ENCODE results near the gene AAK1. TPM values are rescaled to one million over a fixed set of nuclear protein-coding genes. Genes with fewer than 3 reads are reported as not detected.

Gene AAK1
- total and polyA plus RNA-seq, 10 of the 15 experiments (the other 5 are each of a cell fraction or from before 2014, with no cell fraction given) = 2.9 to 41.4 (median 17.5) TPM

GRCh38 chr2:69660637-69661036 lies 17.1 kb upstream of the AAK1 start:
- DNase-seq (ENCODE audit: low read depth, low spot score) = no peak
- no peaks in the 10 kb centered on the region for H3K79me2 ChIP-seq (ENCODE audit: control insufficient read depth, insufficient read depth, low read length)
- ChIA-PET POLR2A (interaction anchor here (0.5 to 1.2 kb wide), 3 partner anchors 11 to 583 kb away, joined by 3 to 5 read pairs (median 3); no protein-coding TSS in a partner anchor), SMC1A (ENCODE audit: uncharacterized antibody, unreplicated experiment) (interaction anchor here (1.0 to 2.4 kb wide), 6 partner anchors 9 to 95 kb away, joined by 3 to 8 read pairs (median 3); no protein-coding TSS in a partner anchor), CTCF (interaction anchor here (0.7 to 1.5 kb wide), 2 partner anchors 18 to 95 kb away, joined by 3 read pairs; no protein-coding TSS in a partner anchor), RAD21 (ENCODE audit: unreplicated experiment) (interaction anchor here (1.0 kb wide), 1 partner anchor 22 kb away, joined by 3 read pairs; no protein-coding TSS in a partner anchor)
- no peak overlapping the region for H2AFZ ChIP-seq (ENCODE audit: control insufficient read depth, low read depth, low read length)
- no peak for ATAC-seq
- H3K4me2 ChIP-seq (ENCODE audit: control insufficient read depth, insufficient read depth) = no peak overlapping the region
- in situ Hi-C loops (cut with MboI) (no loop called here), intact Hi-C loops (cut with micrococcal nuclease; ENCODE audit: unreplicated experiment) (no loop called here)
- no TSS peak for BruUV-seq (replicated peaks)
- WGBS (ENCODE audit: insufficient coverage, insufficient replicate concordance, low lambda C conversion rate, missing lambda C conversion rate) = 44% methylated on average over 1 of the region's 1 CpG
- H3K9me3 ChIP-seq (replicated peaks; ENCODE audit: control insufficient read depth, insufficient read depth, low read length) = no peaks in the 10 kb centered on the region; the same call in 2 of the 3 replicates
- no peaks in the 10 kb centered on the region; a peak in 1 of 4 replicates for H3K27me3 ChIP-seq (replicated peaks in 1 of 2; ENCODE audit: control insufficient read depth in 2 of 2, insufficient read depth in 2 of 2, low read length in 1 of 2)
- H4K20me1 ChIP-seq (ENCODE audit: control insufficient read depth, insufficient read depth) = no peaks in the 10 kb centered on the region
- no peaks in the 10 kb centered on the region for H3K4me1 ChIP-seq (ENCODE audit: control insufficient read depth, insufficient read depth, low read length)
- no peak for FAIRE-seq
- no peak overlapping the region for H3K4me3 ChIP-seq
- no peak overlapping the region for H3K27ac ChIP-seq (ENCODE audit: control insufficient read depth, insufficient read depth)
- TF ChIP-seq E2F8 (IDR thresholded peaks at IDR 0.05; ENCODE audit: low read depth, partially characterized antibody) (no peak), CHD1 (IDR thresholded peaks at IDR 0.05; ENCODE audit: low read depth, low read length) (no peak), ZBTB40 (IDR thresholded peaks at IDR 0.05; ENCODE audit: borderline replicate concordance) (no peak)
- no peaks in the 10 kb centered on the region for H3K36me3 ChIP-seq (ENCODE audit: control insufficient read depth in 2 of 2, insufficient read depth in 2 of 2, low read length in 1 of 2)
- no peak overlapping the region for H3K9ac ChIP-seq (ENCODE audit: control insufficient read depth, insufficient read depth, low read length)

Data from GM12878 (cell line).